Lower lobe of right lung (tissue), 2 donors: ENCODE data around the gene PPP2R2C. TPM values are rescaled to one million over a fixed set of nuclear protein-coding genes. Genes with fewer than 3 reads are reported as not detected.
A peak's percentile ranks its signal among the peaks of the same experiment; 100 is the strongest.

Experiments used
- ATAC-seq, 2 donors: fragments of 200-7000 bp; cut with Tn5 transposase; one replicate each; pipeline ENCODE4 v1.9.1; 2020 to 2022; ENCODE audit warnings: mild to moderate bottlenecking in 2 of 2, moderate library complexity in 2 of 2
- DNase-seq: peaks from one replicate; pipeline ENCODE4 v3.0.0-alpha.2; 2020
- H3K27ac ChIP-seq: fragments of 200-600 bp; one replicate; pipeline ENCODE4 v1.8.0; 2022
- H3K27me3 ChIP-seq: fragments of 200-600 bp; one replicate; pipeline ENCODE4 v1.8.0; 2022; ENCODE audit warnings: low read depth
- H3K36me3 ChIP-seq: fragments of 200-600 bp; one replicate; pipeline ENCODE4 v1.8.0; 2022; ENCODE audit warnings: mild to moderate bottlenecking
- H3K4me1 ChIP-seq: fragments of 200-600 bp; one replicate; pipeline ENCODE4 v1.8.0; 2022
- H3K4me3 ChIP-seq: fragments of 200-600 bp; one replicate; pipeline ENCODE4 v1.8.0; 2022; ENCODE audit warnings: mild to moderate bottlenecking
- H3K9me3 ChIP-seq: fragments of 200-600 bp; one replicate; pipeline ENCODE4 v1.8.0; 2022
- intact Hi-C: fragments of 100-400 bp; cut with DNase I; formaldehyde crosslinking; loops from one replicate; pipeline ENCODE4 v1.11.0; 2022
- total RNA-seq: library from RNA; stranded (reverse); fragmentation: NEBNext Ultra II Directional; extraction: Animal tissue kit (Norgen Biotek cat#: 25700); gene quantifications from one replicate; pipeline ENCODE4 v1.2.1, GENCODE V29; 2021
- TF ChIP-seq, protein P1 (sequence below): fragments of 200-600 bp; IDR thresholded peaks from one replicate; pipeline ENCODE4 v1.8.0; 2022; ENCODE audit warnings: antibody characterized with exemption, mild to moderate bottlenecking
- donor health status: DM: no; HTN: yes; CAD: no; lungs with severe emphysema.

Gene PPP2R2C
- total RNA-seq, 1 donor from 2014 or later, result not detected

- H3K4me1 ChIP-seq, result no peaks in the 10 kb centered on the region
- TF ChIP-seq, protein P1, sequence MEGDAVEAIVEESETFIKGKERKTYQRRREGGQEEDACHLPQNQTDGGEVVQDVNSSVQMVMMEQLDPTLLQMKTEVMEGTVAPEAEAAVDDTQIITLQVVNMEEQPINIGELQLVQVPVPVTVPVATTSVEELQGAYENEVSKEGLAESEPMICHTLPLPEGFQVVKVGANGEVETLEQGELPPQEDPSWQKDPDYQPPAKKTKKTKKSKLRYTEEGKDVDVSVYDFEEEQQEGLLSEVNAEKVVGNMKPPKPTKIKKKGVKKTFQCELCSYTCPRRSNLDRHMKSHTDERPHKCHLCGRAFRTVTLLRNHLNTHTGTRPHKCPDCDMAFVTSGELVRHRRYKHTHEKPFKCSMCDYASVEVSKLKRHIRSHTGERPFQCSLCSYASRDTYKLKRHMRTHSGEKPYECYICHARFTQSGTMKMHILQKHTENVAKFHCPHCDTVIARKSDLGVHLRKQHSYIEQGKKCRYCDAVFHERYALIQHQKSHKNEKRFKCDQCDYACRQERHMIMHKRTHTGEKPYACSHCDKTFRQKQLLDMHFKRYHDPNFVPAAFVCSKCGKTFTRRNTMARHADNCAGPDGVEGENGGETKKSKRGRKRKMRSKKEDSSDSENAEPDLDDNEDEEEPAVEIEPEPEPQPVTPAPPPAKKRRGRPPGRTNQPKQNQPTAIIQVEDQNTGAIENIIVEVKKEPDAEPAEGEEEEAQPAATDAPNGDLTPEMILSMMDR, result no peak
- DNase-seq (no peak), ATAC-seq (no peak)
- H3K27me3 ChIP-seq, result peaks cover 45% of the 10 kb centered on the region
- H3K36me3 ChIP-seq, result no peaks in the 10 kb centered on the region
- intact Hi-C loops, result no loop called here
- no peak overlapping the region for H3K4me3 ChIP-seq
- H3K9me3 ChIP-seq, result peaks cover 4% of the 10 kb centered on the region
- H3K27ac ChIP-seq, result no peak overlapping the region
Observed at GRCh38 chr4:6334203-6334887, 138.1 kb downstream of the PPP2R2C start.

DNA sequence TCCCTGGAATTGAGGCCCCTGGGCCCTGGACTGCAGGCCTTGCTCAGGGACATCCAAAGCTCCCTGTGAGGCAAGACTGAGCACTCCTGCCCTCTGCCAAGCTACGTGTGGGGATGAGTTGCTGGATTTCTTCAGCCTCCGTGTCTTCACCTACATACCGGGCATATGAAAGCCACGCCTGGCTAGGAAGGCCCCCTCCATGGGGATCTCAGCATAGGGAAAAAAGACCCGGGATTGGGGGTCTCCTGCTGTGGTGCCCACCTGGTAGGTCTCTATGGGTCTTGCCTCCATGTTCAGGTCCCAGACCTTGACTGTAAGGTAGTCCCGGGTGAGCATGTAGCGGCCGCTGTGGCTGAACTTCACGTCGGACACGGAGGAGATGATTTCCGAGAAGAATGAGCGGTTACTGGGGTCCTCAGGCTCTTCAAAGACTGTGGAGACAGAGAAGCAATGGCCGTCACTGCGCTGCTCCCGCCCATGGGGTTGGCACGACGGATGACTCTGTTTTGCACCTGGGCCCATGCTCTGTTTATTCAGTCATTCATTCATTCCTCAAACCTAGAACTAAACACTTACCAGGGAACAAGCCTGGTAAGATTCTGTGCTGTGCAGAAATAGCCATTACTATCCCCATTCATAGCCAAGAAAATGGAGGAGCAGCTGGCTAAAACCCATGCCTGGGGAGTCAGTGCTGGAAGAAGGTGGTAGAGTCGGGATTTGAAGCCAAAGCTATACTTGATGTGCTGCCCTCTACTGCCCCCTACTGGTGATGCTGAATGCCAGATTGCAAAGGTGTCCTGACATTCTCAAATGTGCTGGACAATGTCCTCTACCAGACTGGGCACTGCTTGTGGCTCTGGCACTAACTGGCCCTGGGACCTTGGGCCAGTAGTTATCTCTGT lies 138.9 kb downstream of the PPP2R2C start:
- no peak overlapping the region for H3K27ac ChIP-seq
- H3K36me3 ChIP-seq, result no peaks in the 10 kb centered on the region
- no peak for ATAC-seq
- no peak overlapping the region for H3K4me3 ChIP-seq
- peaks cover 4% of the 10 kb centered on the region for H3K9me3 ChIP-seq
- peaks cover 38% of the 10 kb centered on the region for H3K27me3 ChIP-seq
- no peak for DNase-seq
- TF ChIP-seq, protein P1, result peak; percentile 38
- intact Hi-C loops, result no loop called here
- no peaks in the 10 kb centered on the region for H3K4me1 ChIP-seq

DNA sequence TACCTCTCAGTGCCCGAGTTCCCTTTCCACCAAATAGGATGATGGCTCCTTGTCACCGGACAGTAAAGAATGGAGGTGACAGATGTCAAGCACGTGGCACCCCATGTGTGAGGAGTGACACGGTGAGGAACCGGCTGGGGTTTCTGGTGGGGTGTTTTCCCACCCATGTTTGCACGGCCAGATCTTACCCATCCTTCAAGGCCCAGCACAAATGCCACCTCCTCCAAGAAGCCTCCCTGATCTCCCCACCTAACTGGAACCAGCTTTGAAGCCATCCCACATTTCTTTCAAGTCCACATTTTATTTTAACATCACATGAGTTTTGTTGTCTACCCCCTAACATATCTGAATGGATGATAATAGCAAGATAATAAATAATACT lies 139.8 kb downstream of the PPP2R2C start:
- ATAC-seq (no peak), DNase-seq (no peak)
- no peak overlapping the region for H3K27ac ChIP-seq
- H3K27me3 ChIP-seq, result peaks cover 33% of the 10 kb centered on the region
- H3K4me3 ChIP-seq, result no peak overlapping the region
- intact Hi-C loops, result no loop called here
- TF ChIP-seq, protein P1, result no peak
- no peaks in the 10 kb centered on the region for H3K36me3 ChIP-seq
- peaks cover 4% of the 10 kb centered on the region for H3K9me3 ChIP-seq
- no peaks in the 10 kb centered on the region for H3K4me1 ChIP-seq

DNA sequence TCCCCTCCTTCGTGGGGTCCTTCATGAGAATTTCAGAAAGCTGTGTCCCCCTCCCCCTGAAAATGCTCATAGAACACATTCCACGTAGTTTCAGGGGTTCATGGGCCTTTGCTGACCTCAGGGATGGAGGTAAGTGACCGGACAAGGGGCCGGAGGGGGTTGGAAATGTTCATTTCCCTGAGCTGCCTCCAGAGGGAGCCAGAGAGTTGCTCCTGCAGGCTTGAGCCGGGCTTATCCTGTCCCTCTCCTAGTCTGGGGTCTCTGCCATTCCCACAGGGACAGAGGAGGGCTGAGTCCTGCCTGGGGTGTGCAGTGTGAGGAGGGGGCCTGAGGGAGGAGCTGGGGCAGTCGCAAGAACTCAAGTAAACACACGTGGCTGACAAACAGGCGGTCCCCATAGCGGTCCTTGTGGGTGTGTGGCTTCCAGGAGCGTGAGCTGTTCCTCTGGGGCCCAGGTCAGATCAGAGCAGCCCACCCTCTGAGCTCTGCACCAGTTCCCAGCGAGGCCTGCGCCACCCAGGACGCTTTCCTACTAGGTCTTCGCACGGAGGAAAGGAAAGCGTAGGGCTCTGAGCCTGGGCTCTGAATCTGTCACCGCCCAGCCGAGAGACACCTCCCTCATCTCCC lies 140.3 kb downstream of the PPP2R2C start:
- peaks cover 4% of the 10 kb centered on the region for H3K9me3 ChIP-seq
- H3K27ac ChIP-seq, result no peak overlapping the region
- H3K4me3 ChIP-seq, result no peak overlapping the region
- peaks cover under 1% of the 10 kb centered on the region for H3K4me1 ChIP-seq
- intact Hi-C loops, result no loop called here
- peak; percentile 31 to 54 for ATAC-seq
- no peak for DNase-seq
- no peaks in the 10 kb centered on the region for H3K36me3 ChIP-seq
- TF ChIP-seq, protein P1, result peak; percentile 72
- H3K27me3 ChIP-seq, result peaks cover 29% of the 10 kb centered on the region

- peaks cover 7% of the 10 kb centered on the region for H3K4me1 ChIP-seq
- DNase-seq (no peak), ATAC-seq (no peak)
- intact Hi-C loops, result no loop called here
- no peak overlapping the region for H3K27ac ChIP-seq
- H3K36me3 ChIP-seq, result no peaks in the 10 kb centered on the region
- no peak overlapping the region for H3K4me3 ChIP-seq
- peaks cover 4% of the 10 kb centered on the region for H3K9me3 ChIP-seq
- peaks cover 31% of the 10 kb centered on the region for H3K27me3 ChIP-seq
- TF ChIP-seq, protein P1, result no peak
Observed at GRCh38 chr4:6331468-6331867, 140.9 kb downstream of the PPP2R2C start.
